Fibroblast of skin of left quadriceps (primary cell): ENCODE measurements around the gene VSTM2B.
"Not testable (repeated sequence)": the region's sequence is repeated elsewhere in the genome, so short reads cannot be mapped to it uniquely, and the experiment has no call there.

Experiments used
- DNase-seq, 2 experiments: peaks; one replicate each; pipeline ENCODE4 v3.0.0-alpha.2; 2013; ENCODE audit warnings: low read depth in 2 of 2

The VSTM2B gene

GRCh38 chr19:29525901-29526729 is at the start of gene VSTM2B:
Gene VSTM2B, plus strand, starts transcription at chr19:29525994. Its CDS starts 590 bp downstream, at chr19:29526584.
- no peak for DNase-seq

GRCh38 chr19:29476528-29476927 is 49.3 kb upstream of the VSTM2B start:
- no peak for DNase-seq

- DNase-seq = no peak
These were observed 47.8 kb upstream of the VSTM2B start for GRCh38 chr19:29477831-29478577.

GRCh38 chr19:29478578-29479565 is 46.9 kb upstream of the VSTM2B start:
- DNase-seq = no peak

- no peak for DNase-seq
These were observed 45.9 kb upstream of the VSTM2B start for GRCh38 chr19:29479941-29480340.

- DNase-seq = no peak
These were observed 45.3 kb upstream of the VSTM2B start for GRCh38 chr19:29480507-29480906.

- no peak for DNase-seq
These were observed 42.7 kb upstream of the VSTM2B start for GRCh38 chr19:29482855-29483640.

- DNase-seq = no peak
These were observed 42.2 kb upstream of the VSTM2B start for GRCh38 chr19:29483641-29483920.

- DNase-seq = no peak
These were observed 41.7 kb upstream of the VSTM2B start for GRCh38 chr19:29483944-29484581.

- DNase-seq = no peak
These were observed 40.9 kb upstream of the VSTM2B start for GRCh38 chr19:29484876-29485275.

GRCh38 chr19:29485293-29485692 is 40.5 kb upstream of the VSTM2B start:
- DNase-seq = no peak

GRCh38 chr19:29486961-29487360 is 38.8 kb upstream of the VSTM2B start:
- DNase-seq = not testable (repeated sequence)

GRCh38 chr19:29487432-29487831 is 38.4 kb upstream of the VSTM2B start:
- DNase-seq = no peak

GRCh38 chr19:29488316-29488715 is 37.5 kb upstream of the VSTM2B start:
- DNase-seq = no peak

GRCh38 chr19:29489172-29489951 is 36.4 kb upstream of the VSTM2B start:
- no peak for DNase-seq

- DNase-seq = no peak
These were observed 34.3 kb upstream of the VSTM2B start for GRCh38 chr19:29491491-29491890.

GRCh38 chr19:29491995-29492577 is 33.7 kb upstream of the VSTM2B start:
- no peak for DNase-seq

GRCh38 chr19:29492769-29493168 is 33.0 kb upstream of the VSTM2B start:
- DNase-seq = no peak

GRCh38 chr19:29495091-29495490 is 30.7 kb upstream of the VSTM2B start:
- no peak for DNase-seq
